GM19193 (cell line): ENCODE measurements around the gene APOO.

Experiments
- POLR2A ChIP-seq: IDR thresholded peaks from 4 replicates; pipeline ENCODE4 v1.6.1; 2011; ENCODE audit not compliant: insufficient read depth, insufficient read length; ENCODE audit errors: extremely low read depth

APOO gene

GRCh38 chrX:23884427-23885024, 23.2 kb downstream of the APOO start:
- TF ChIP-seq POLR2A = no peak

- no peak for TF ChIP-seq POLR2A
Observed at GRCh38 chrX:23883737-23884354, 23.9 kb downstream of the APOO start.

- no peak for TF ChIP-seq POLR2A
Observed at GRCh38 chrX:23879380-23880090, 28.2 kb downstream of the APOO start.

- TF ChIP-seq POLR2A = no peak
Observed at GRCh38 chrX:23871905-23872546, 35.7 kb downstream of the APOO start.

- TF ChIP-seq POLR2A = no peak
Observed at GRCh38 chrX:23870041-23870440, 37.7 kb downstream of the APOO start.

- no peak for TF ChIP-seq POLR2A
Observed at GRCh38 chrX:23864742-23865326, 42.9 kb downstream of the APOO start.

- no peak for TF ChIP-seq POLR2A
Observed at GRCh38 chrX:23861215-23861896, 46.4 kb downstream of the APOO start.

GRCh38 chrX:23857935-23858334, 49.8 kb downstream of the APOO start:
- no peak for TF ChIP-seq POLR2A

- no peak for TF ChIP-seq POLR2A
Observed at GRCh38 chrX:23857363-23857762, 50.4 kb downstream of the APOO start.

- TF ChIP-seq POLR2A = no peak
Observed at GRCh38 chrX:23855569-23855968, 52.2 kb downstream of the APOO start.

- TF ChIP-seq POLR2A = no peak
Observed at GRCh38 chrX:23854945-23855344, 52.8 kb downstream of the APOO start.

- TF ChIP-seq POLR2A = no peak
Observed at GRCh38 chrX:23854122-23854521, 53.6 kb downstream of the APOO start.

GRCh38 chrX:23851544-23851943, 56.2 kb downstream of the APOO start:
- no peak for TF ChIP-seq POLR2A

GRCh38 chrX:23849241-23849640, 58.5 kb downstream of the APOO start:
- TF ChIP-seq POLR2A = no peak

GRCh38 chrX:23845351-23845817, 62.4 kb downstream of the APOO start:
- no peak for TF ChIP-seq POLR2A

- no peak for TF ChIP-seq POLR2A
Observed at GRCh38 chrX:23844502-23845138, 63.1 kb downstream of the APOO start.
